WTC11 (cell line): ENCODE results near the gene RCAN2. TPM values are rescaled to one million over a fixed set of nuclear protein-coding genes. Genes with fewer than 3 reads are reported as not detected.

ENCODE experiments used
- ATAC-seq: fragments of 200-7000 bp; cut with Tn5 transposase; 2 replicates; pipeline ENCODE4 v1.10.0; 2021; ENCODE audit warnings: mild to moderate bottlenecking, moderate library complexity
- CTCF ChIA-PET: fragments of 300-600 bp; sonication (Branson Sonifier 250); formaldehyde crosslinking; loops from one replicate; lab custom pipeline; 2021; ENCODE audit warnings: antibody characterized with exemption; lab: Charles Lee
- POLR2A ChIA-PET: fragments of 350-600 bp; sonication (Branson Sonifier 250); formaldehyde crosslinking; loops from one replicate; lab custom pipeline; 2021; ENCODE audit warnings: antibody characterized with exemption; lab: Charles Lee
- DNase-seq: peaks from one replicate; pipeline ENCODE4 v3.0.0; 2021; ENCODE audit warnings: low spot score
- H3K27ac Mint-ChIP-seq: 2 replicates; pipeline ENCODE4 v1.8.0; 2021; ENCODE audit warnings: mixed read lengths
- H3K27me3 Mint-ChIP-seq: 2 replicates; pipeline ENCODE4 v1.8.0; 2021; ENCODE audit warnings: low read depth, mild to moderate bottlenecking, moderate library complexity, mixed read lengths
- H3K36me3 Mint-ChIP-seq: 2 replicates; pipeline ENCODE4 v1.8.0; 2021; ENCODE audit warnings: mixed read lengths
- H3K4me1 Mint-ChIP-seq: 2 replicates; pipeline ENCODE4 v1.8.0; 2022; ENCODE audit warnings: mixed read lengths
- H3K4me3 Mint-ChIP-seq: 2 replicates; pipeline ENCODE4 v1.8.0; 2021; ENCODE audit warnings: mild to moderate bottlenecking, moderate library complexity, mixed read lengths
- H3K9me3 Mint-ChIP-seq: 2 replicates; pipeline ENCODE4 v1.8.0; 2021; ENCODE audit warnings: mixed read lengths
- CBFB ChIP-seq: sonication (generic); formaldehyde crosslinking; IDR thresholded peaks from 2 replicates; pipeline ENCODE4 v1.8.1; 2022; ENCODE audit warnings: mild to moderate bottlenecking, low read depth, missing genetic modification reagents
- ELF4 ChIP-seq: sonication (generic); formaldehyde crosslinking; IDR thresholded peaks from 2 replicates; pipeline ENCODE4 v1.8.1; 2022; ENCODE audit warnings: low read depth, mild to moderate bottlenecking, moderate library complexity, missing genetic modification reagents
- ETV6 ChIP-seq: sonication (generic); formaldehyde crosslinking; IDR thresholded peaks from 2 replicates; pipeline ENCODE4 v1.8.1; 2022; ENCODE audit warnings: mild to moderate bottlenecking, missing genetic modification reagents
- FOXJ3 ChIP-seq: sonication (generic); formaldehyde crosslinking; IDR thresholded peaks from 2 replicates; pipeline ENCODE4 v1.9.0; 2021; ENCODE audit warnings: missing genetic modification reagents, mild to moderate bottlenecking, borderline replicate concordance
- GABPB1 ChIP-seq: sonication (generic); formaldehyde crosslinking; IDR thresholded peaks from 2 replicates; pipeline ENCODE4 v1.8.1; 2023; ENCODE audit warnings: mild to moderate bottlenecking, missing genetic modification reagents
- GRHL2 ChIP-seq: fragments of 250-450 bp; sonication (Bioruptor Pico); IDR thresholded peaks from 2 replicates; pipeline ENCODE4 v1.8.0; 2022; ENCODE audit warnings: mild to moderate bottlenecking, moderate library complexity; ENCODE audit not compliant: insufficient replicate concordance, severe bottlenecking
- GTF2I ChIP-seq: fragments of 250-450 bp; sonication (Bioruptor Pico); conservative IDR thresholded peaks from 2 replicates; pipeline ENCODE4 v1.4.0; 2021; ENCODE audit warnings: mild to moderate bottlenecking
- HMGA2 ChIP-seq: fragments of 250-450 bp; sonication (Bioruptor Pico); IDR thresholded peaks from 2 replicates; pipeline ENCODE4 v1.4.0; 2021; ENCODE audit warnings: mild to moderate bottlenecking, moderate library complexity
- JUN ChIP-seq: sonication (generic); formaldehyde crosslinking; IDR thresholded peaks from 2 replicates; pipeline ENCODE4 v1.8.0; 2023; ENCODE audit warnings: mild to moderate bottlenecking, missing genetic modification reagents
- KAT7 ChIP-seq: sonication (generic); formaldehyde crosslinking; IDR thresholded peaks from 2 replicates; pipeline ENCODE4 v1.8.1; 2023; ENCODE audit warnings: missing genetic modification reagents, mild to moderate bottlenecking, borderline replicate concordance
- MYBL2 ChIP-seq: sonication (generic); formaldehyde crosslinking; IDR thresholded peaks from 2 replicates; pipeline ENCODE4 v1.8.1; 2023; ENCODE audit warnings: mild to moderate bottlenecking, moderate library complexity, missing genetic modification reagents
- NFYB ChIP-seq: sonication (generic); formaldehyde crosslinking; conservative IDR thresholded peaks from 2 replicates; pipeline ENCODE4 v1.8.0; 2022; ENCODE audit warnings: low read depth, missing genetic modification reagents
- PRRX2 ChIP-seq: fragments of 250-450 bp; sonication (Bioruptor Pico); IDR thresholded peaks from 2 replicates; pipeline ENCODE4 v1.8.0; 2021; ENCODE audit warnings: mild to moderate bottlenecking
- TEAD1 ChIP-seq: sonication (generic); formaldehyde crosslinking; IDR thresholded peaks from 2 replicates; pipeline ENCODE4 v1.8.0; 2022; ENCODE audit warnings: mild to moderate bottlenecking, missing genetic modification reagents
- ZNF121 ChIP-seq: sonication (generic); formaldehyde crosslinking; IDR thresholded peaks from 2 replicates; pipeline ENCODE4 v1.8.0; 2023; ENCODE audit warnings: missing genetic modification reagents
- ZNF219 ChIP-seq: sonication (generic); formaldehyde crosslinking; IDR thresholded peaks from 2 replicates; pipeline ENCODE4 v1.8.0; 2023; ENCODE audit warnings: missing genetic modification reagents, mild to moderate bottlenecking, borderline replicate concordance
- ZNF232 ChIP-seq: sonication (generic); formaldehyde crosslinking; IDR thresholded peaks from 2 replicates; pipeline ENCODE4 v1.8.0; 2022; ENCODE audit warnings: mild to moderate bottlenecking, missing genetic modification reagents
- ZNF416 ChIP-seq: fragments of 250-450 bp; sonication (Bioruptor Pico); IDR thresholded peaks from 2 replicates; pipeline ENCODE4 v1.9.0; 2021; ENCODE audit warnings: mild to moderate bottlenecking, inconsistent platforms
- ZNF671 ChIP-seq: fragments of 250-450 bp; sonication (Bioruptor Pico); IDR thresholded peaks from 2 replicates; pipeline ENCODE4 v1.8.0; 2021; ENCODE audit warnings: mild to moderate bottlenecking
- total RNA-seq: library from RNA; stranded (reverse); gene quantifications from 3 replicates; pipeline ENCODE4 v1.2.3, GENCODE V29; 2021
- TF ChIP-seq, protein P1 (sequence below): fragments of 250-450 bp; sonication (Bioruptor Pico); IDR thresholded peaks from 2 replicates; pipeline ENCODE4 v1.9.0; 2021; ENCODE audit warnings: mild to moderate bottlenecking
- TF ChIP-seq, protein P2 (sequence below): sonication (generic); formaldehyde crosslinking; IDR thresholded peaks from 2 replicates; pipeline ENCODE4 v1.8.1; 2022; ENCODE audit warnings: mild to moderate bottlenecking, moderate library complexity, missing genetic modification reagents
- TF ChIP-seq, protein P3 (sequence below): sonication (generic); formaldehyde crosslinking; IDR thresholded peaks from 2 replicates; pipeline ENCODE4 v1.8.0; 2023; ENCODE audit warnings: mild to moderate bottlenecking, missing genetic modification reagents
- TF ChIP-seq, protein P4 (sequence below): sonication (generic); formaldehyde crosslinking; IDR thresholded peaks from 2 replicates; pipeline ENCODE4 v1.8.1; 2022; ENCODE audit warnings: mild to moderate bottlenecking, missing genetic modification reagents, moderate library complexity, borderline replicate concordance
- TF ChIP-seq, protein P5 (sequence below): sonication (generic); formaldehyde crosslinking; IDR thresholded peaks from 2 replicates; pipeline ENCODE4 v1.8.1; 2022; ENCODE audit warnings: missing genetic modification reagents, borderline replicate concordance
- TF ChIP-seq, protein P6 (sequence below): fragments of 250-450 bp; sonication (Bioruptor Pico); IDR thresholded peaks from 2 replicates; pipeline ENCODE4 v2.1.2; 2022; ENCODE audit warnings: mild to moderate bottlenecking, moderate library complexity

The RCAN2 gene
- total RNA-seq, 1 experiment from 2014 or later = 3.9 TPM

DNA sequence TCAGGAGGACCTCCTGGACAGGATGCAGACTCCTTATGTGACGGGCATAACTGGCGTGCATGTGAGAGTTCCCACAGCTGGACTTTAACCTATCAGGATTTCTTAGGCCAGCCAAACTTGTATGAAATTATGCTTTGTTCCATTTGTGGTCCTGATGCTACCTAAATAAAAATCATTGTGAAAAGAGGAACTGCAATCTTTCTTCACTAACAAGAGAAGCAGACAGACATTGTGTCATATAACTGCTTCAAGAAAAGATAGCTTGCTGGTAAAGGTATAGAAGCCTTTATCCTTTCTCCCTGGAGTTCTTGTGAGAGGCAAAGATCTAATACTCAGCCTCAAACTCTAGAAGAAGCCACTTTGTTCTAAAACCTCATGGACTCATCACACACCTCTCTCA is 233.0 kb downstream of the RCAN2 start (continued):
- TF ChIP-seq, protein P1, sequence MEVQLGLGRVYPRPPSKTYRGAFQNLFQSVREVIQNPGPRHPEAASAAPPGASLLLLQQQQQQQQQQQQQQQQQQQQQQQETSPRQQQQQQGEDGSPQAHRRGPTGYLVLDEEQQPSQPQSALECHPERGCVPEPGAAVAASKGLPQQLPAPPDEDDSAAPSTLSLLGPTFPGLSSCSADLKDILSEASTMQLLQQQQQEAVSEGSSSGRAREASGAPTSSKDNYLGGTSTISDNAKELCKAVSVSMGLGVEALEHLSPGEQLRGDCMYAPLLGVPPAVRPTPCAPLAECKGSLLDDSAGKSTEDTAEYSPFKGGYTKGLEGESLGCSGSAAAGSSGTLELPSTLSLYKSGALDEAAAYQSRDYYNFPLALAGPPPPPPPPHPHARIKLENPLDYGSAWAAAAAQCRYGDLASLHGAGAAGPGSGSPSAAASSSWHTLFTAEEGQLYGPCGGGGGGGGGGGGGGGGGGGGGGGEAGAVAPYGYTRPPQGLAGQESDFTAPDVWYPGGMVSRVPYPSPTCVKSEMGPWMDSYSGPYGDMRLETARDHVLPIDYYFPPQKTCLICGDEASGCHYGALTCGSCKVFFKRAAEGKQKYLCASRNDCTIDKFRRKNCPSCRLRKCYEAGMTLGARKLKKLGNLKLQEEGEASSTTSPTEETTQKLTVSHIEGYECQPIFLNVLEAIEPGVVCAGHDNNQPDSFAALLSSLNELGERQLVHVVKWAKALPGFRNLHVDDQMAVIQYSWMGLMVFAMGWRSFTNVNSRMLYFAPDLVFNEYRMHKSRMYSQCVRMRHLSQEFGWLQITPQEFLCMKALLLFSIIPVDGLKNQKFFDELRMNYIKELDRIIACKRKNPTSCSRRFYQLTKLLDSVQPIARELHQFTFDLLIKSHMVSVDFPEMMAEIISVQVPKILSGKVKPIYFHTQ = no peak
- TF ChIP-seq KAT7 (CRISPR knock-in tag) = no peak
- TF ChIP-seq CBFB (CRISPR knock-in tag) = no peak
- TF ChIP-seq, protein P2, sequence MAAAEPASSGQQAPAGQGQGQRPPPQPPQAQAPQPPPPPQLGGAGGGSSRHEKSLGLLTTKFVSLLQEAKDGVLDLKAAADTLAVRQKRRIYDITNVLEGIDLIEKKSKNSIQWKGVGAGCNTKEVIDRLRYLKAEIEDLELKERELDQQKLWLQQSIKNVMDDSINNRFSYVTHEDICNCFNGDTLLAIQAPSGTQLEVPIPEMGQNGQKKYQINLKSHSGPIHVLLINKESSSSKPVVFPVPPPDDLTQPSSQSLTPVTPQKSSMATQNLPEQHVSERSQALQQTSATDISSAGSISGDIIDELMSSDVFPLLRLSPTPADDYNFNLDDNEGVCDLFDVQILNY = no peak
- TF ChIP-seq ZNF671 (CRISPR knock-in tag) = no peak

DNA sequence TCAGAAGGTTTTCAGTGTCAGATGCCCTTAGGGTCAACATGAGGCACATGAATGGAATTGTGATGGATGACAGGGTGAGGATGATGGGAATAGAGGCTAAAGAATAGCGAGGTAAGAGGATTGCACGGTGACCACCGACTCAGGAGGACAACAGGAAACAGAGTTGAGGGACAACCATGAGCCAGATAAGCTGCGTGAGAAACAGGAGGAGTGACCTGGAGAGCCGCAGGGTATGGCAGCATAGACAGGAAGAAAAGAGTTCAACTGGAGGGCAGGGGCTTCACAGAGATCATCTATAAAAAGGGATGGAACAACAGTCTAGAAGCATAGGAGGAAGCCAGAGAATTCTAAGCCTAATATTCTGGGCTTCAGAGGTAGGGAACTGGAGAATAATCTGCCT is 235.7 kb downstream of the RCAN2 start:
- TF ChIP-seq ZNF219 (CRISPR knock-in tag) (no peak), GTF2I (no peak), GRHL2 (CRISPR knock-in tag) (no peak), FOXJ3 (CRISPR knock-in tag) (no peak), ETV6 (CRISPR knock-in tag) (no peak), JUN (CRISPR knock-in tag) (no peak), HMGA2 (CRISPR knock-in tag) (no peak), TEAD1 (CRISPR knock-in tag) (no peak), ZNF232 (CRISPR knock-in tag) (no peak), ZNF121 (no peak), GABPB1 (CRISPR knock-in tag) (no peak), ZNF416 (CRISPR knock-in tag) (no peak), MYBL2 (CRISPR knock-in tag) (no peak), PRRX2 (CRISPR knock-in tag) (no peak), NFYB (no peak), ELF4 (CRISPR knock-in tag) (no peak)
- TF ChIP-seq, protein P3, sequence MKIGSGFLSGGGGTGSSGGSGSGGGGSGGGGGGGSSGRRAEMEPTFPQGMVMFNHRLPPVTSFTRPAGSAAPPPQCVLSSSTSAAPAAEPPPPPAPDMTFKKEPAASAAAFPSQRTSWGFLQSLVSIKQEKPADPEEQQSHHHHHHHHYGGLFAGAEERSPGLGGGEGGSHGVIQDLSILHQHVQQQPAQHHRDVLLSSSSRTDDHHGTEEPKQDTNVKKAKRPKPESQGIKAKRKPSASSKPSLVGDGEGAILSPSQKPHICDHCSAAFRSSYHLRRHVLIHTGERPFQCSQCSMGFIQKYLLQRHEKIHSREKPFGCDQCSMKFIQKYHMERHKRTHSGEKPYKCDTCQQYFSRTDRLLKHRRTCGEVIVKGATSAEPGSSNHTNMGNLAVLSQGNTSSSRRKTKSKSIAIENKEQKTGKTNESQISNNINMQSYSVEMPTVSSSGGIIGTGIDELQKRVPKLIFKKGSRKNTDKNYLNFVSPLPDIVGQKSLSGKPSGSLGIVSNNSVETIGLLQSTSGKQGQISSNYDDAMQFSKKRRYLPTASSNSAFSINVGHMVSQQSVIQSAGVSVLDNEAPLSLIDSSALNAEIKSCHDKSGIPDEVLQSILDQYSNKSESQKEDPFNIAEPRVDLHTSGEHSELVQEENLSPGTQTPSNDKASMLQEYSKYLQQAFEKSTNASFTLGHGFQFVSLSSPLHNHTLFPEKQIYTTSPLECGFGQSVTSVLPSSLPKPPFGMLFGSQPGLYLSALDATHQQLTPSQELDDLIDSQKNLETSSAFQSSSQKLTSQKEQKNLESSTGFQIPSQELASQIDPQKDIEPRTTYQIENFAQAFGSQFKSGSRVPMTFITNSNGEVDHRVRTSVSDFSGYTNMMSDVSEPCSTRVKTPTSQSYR (CRISPR knock-in tag) = no peak
- TF ChIP-seq, protein P4, sequence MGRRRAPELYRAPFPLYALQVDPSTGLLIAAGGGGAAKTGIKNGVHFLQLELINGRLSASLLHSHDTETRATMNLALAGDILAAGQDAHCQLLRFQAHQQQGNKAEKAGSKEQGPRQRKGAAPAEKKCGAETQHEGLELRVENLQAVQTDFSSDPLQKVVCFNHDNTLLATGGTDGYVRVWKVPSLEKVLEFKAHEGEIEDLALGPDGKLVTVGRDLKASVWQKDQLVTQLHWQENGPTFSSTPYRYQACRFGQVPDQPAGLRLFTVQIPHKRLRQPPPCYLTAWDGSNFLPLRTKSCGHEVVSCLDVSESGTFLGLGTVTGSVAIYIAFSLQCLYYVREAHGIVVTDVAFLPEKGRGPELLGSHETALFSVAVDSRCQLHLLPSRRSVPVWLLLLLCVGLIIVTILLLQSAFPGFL = no peak
- TF ChIP-seq, protein P5, sequence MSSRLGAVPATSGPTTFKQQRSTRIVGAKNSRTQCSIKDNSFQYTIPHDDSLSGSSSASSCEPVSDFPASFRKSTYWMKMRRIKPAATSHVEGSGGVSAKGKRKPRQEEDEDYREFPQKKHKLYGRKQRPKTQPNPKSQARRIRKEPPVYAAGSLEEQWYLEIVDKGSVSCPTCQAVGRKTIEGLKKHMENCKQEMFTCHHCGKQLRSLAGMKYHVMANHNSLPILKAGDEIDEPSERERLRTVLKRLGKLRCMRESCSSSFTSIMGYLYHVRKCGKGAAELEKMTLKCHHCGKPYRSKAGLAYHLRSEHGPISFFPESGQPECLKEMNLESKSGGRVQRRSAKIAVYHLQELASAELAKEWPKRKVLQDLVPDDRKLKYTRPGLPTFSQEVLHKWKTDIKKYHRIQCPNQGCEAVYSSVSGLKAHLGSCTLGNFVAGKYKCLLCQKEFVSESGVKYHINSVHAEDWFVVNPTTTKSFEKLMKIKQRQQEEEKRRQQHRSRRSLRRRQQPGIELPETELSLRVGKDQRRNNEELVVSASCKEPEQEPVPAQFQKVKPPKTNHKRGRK (CRISPR knock-in tag) = no peak
- TF ChIP-seq, protein P6, sequence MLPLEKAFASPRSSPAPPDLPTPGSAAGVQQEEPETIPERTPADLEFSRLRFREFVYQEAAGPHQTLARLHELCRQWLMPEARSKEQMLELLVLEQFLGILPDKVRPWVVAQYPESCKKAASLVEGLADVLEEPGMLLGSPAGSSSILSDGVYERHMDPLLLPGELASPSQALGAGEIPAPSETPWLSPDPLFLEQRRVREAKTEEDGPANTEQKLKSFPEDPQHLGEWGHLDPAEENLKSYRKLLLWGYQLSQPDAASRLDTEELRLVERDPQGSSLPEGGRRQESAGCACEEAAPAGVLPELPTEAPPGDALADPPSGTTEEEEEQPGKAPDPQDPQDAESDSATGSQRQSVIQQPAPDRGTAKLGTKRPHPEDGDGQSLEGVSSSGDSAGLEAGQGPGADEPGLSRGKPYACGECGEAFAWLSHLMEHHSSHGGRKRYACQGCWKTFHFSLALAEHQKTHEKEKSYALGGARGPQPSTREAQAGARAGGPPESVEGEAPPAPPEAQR (CRISPR knock-in tag) = no peak
- Mint-ChIP-seq H3K27ac (no peak overlapping the region), H3K9me3 (peaks cover 3% of the 10 kb centered on the region; the same call in 1 of the 2 replicates), H3K36me3 (no peaks in the 10 kb centered on the region), H3K4me3 (no peak overlapping the region), H3K27me3 (no peaks in the 10 kb centered on the region), H3K4me1 (peaks cover 7% of the 10 kb centered on the region)
- ATAC-seq (no peak), DNase-seq (no peak)
- POLR2A ChIA-PET = no interaction called here
- CTCF ChIA-PET = no interaction called here
